ENCODE results near the gene PAIP2B.

The PAIP2B gene

DNA sequence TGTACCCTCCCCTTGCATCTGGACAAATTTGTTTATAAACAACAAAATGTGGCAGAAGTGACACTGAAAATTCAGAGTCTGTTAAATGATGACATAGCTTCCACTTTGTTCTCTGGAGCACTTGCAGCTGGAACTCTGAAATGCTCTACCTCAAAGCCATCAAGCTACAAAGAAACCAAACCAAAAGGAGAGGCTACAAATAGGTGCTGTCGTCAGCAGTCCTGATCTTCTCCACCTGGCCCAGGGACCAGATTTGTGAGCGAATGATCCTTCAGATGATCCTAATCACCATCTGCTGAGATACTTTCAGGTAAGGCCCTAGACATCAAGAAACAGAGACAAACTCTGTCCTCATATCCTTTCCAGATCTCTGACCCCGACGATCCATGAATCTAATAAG lies 27.9 kb upstream of the PAIP2B start:
- ChIA-PET CTCF (no interaction called here), POLR2A (no interaction called here)
- no peak for DNase-seq (ENCODE audit: extremely low spot score)
- TF ChIP-seq CTCF (IDR thresholded peaks at IDR 0.05; ENCODE audit: control extremely low read depth, extremely low read depth, low read depth, missing control alignments): no peak

DNA sequence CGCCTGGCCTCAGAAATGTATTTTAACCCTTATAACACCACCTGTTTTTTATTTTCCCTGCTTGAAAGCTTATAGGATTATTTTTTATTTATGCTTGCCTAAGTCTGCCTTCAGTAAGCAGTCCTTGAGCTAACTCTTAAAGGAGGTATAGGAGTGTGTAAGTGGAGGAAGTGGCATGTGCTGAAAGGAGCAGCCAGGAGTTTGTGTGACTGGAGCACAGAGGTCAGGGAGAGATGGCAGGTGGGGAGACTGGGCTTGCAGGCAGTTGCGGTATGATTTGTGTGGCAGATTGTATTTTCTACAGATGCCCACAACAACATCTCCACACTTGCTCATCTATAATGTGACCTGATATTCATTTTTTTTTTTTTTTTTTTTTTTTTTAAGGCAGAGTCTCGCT lies 27.2 kb upstream of the PAIP2B start:
- no peak for TF ChIP-seq CTCF (IDR thresholded peaks at IDR 0.05; ENCODE audit: control extremely low read depth, extremely low read depth, low read depth, missing control alignments)
- no peak for DNase-seq (ENCODE audit: extremely low spot score)
- ChIA-PET POLR2A (no interaction called here), CTCF (interaction anchor here (1.9 kb wide), 1 partner anchor 14 kb away, joined by 7 read pairs; no protein-coding TSS in a partner anchor)

- TF ChIP-seq CTCF (IDR thresholded peaks at IDR 0.05; ENCODE audit: control extremely low read depth, extremely low read depth, low read depth, missing control alignments): no peak
- ChIA-PET CTCF (interaction anchor here (1.9 kb wide), 1 partner anchor 13 kb away, joined by 7 read pairs; no protein-coding TSS in a partner anchor), POLR2A (no interaction called here)
- no peak for DNase-seq (ENCODE audit: extremely low spot score)
These were observed 26.6 kb upstream of the PAIP2B start for GRCh38 chr2:71253476-71253875.

DNA sequence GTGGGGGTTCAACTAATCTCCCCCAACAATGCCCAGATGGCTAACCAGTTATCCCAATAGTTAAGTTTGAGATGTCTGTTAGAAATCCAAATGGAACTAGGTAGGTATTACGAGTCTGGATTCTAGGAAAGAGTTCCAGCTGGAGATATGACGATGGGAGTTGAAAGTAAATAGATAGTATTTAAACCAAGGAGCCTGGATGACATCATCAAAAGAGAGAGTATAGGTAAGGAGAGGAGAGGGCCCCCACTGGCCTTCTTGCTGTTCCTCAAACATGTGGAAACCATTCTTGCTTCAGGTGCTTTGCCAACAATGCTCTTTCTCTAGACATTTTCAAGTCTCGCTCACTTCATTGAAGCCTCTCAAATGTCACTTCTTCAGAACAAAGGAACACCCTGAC lies 26.0 kb upstream of the PAIP2B start:
- ChIA-PET POLR2A (no interaction called here), CTCF (interaction anchor here (1.9 kb wide), 1 partner anchor 13 kb away, joined by 7 read pairs; no protein-coding TSS in a partner anchor)
- TF ChIP-seq CTCF (IDR thresholded peaks at IDR 0.05; ENCODE audit: control extremely low read depth, extremely low read depth, low read depth, missing control alignments): no peak
- DNase-seq (ENCODE audit: extremely low spot score): no peak

- ChIA-PET CTCF (interaction anchor here (1.0 to 2.0 kb wide), 4 partner anchors 9 to 49 kb away, joined by 3 to 9 read pairs (median 5); no protein-coding TSS in a partner anchor), POLR2A (no interaction called here)
- no peak for TF ChIP-seq CTCF (IDR thresholded peaks at IDR 0.05; ENCODE audit: control extremely low read depth, extremely low read depth, low read depth, missing control alignments)
- DNase-seq (ENCODE audit: extremely low spot score): no peak
These were observed 24.0 kb upstream of the PAIP2B start for GRCh38 chr2:71250935-71251334.

- DNase-seq (ENCODE audit: extremely low spot score): no peak
- no peak for TF ChIP-seq CTCF (IDR thresholded peaks at IDR 0.05; ENCODE audit: control extremely low read depth, extremely low read depth, low read depth, missing control alignments)
- ChIA-PET CTCF (interaction anchor here (1.2 to 1.6 kb wide), 3 partner anchors 14 to 88 kb away, joined by 3 to 4 read pairs (median 3); partner anchors contain the start of gene ZNF638), POLR2A (no interaction called here)
These were observed 17.4 kb upstream of the PAIP2B start for GRCh38 chr2:71244302-71244660.
